GM18511 (cell line): Measurements from ENCODE around the gene MYO1E.

Experiments used
- ATAC-seq: cut with Tn5 transposase; IDR thresholded peaks from one replicate; pipeline ENCODE4 v1.9.1; 2021; ENCODE audit warnings: mild to moderate bottlenecking, moderate library complexity; ENCODE audit not compliant: unreplicated experiment

Gene MYO1E

DNA sequence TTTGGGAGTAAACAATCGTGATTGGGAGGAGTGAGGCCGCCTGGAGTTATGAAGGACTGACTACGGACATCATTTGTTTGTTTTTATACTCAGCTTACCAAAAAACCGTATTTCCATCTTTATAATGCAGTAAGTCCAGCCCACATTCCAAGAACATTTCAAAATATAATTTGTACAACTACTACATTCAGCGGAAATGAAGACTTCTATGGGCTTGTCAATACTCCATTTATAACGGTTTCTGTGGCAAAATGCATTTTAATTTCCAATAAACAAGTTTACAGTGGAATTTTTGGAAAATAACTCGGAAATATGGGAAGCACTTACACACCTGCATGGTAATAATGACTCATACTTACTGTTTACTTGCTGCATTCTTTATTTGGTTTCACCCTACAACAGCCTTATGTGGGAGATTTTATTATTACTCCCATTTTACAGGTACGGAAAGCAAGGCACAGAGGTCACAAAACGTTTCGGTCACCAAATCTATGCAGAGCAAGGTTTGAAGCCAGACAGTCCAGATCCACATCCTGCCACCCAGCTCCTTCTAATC lies 103.7 kb downstream of the MYO1E start:
- no peak for ATAC-seq

DNA sequence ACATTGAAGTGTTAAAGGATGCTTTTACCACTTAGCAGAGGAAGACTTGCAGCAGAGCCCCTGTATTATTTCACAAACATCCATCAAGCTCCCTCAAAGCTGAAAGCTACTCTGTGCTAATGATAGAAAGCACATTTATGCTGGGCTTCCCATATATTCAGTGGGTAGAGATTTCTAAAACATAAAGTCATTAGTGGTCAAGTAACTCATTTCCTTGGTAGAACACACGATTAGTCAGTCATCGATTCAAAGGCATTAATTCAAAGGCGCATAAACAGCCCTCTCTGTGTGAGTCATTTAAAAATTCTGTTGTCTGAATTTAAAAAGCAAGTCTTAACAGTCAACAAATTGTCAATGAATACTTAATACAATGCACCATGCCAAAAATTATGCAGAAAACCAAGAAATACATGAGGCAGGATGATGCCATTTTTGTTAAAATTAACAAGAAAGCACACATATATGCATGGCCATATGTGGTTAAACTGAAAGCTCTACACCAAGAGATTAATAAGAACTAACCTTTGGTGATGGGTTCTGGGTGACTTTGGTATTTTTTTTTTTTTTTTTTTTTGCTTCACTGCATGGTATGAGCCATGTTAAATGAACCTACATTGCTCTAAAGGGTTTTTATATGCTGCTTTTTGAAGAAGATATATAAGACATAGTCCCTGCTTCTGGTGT lies 104.4 kb downstream of the MYO1E start:
- ATAC-seq, result no peak

DNA sequence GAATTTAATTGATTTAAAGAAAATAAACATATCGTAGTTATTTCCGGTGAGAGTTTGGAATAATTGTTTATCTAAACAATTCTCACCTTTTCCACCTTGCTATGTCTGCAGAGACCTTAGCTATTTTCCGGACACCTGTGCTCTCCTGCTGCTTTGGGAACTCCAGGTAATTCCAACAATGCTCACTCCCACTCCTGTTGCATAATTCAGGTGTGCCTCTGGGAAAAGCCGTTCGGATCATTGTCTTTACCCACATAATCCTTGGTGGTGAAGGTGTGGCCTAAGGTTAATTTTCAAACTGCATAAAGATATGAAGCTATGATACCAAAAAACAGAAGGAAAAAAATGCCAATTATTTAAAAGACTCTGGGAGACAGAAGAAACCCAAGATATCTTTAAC lies 106.6 kb downstream of the MYO1E start:
- ATAC-seq, result no peak

DNA sequence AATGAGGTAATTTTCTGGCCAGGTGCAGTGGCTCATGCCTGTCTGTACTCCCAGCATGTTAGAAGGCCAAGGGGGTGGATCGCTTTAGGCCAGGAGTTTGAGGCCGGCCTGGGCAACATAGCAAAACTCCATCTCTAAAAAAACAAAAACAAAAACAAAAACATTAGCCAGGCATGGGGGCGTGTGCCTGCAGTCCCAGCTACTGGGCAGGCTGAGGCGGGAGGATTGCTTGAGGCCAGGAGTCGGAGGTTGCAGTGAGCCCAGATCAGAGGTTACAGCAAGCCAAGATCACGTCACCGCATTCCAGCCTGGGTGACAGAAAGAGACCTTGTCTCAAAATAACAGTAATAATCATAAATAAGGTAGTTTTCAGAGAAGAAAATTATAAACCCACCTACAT lies 110.4 kb downstream of the MYO1E start:
- no peak for ATAC-seq

DNA sequence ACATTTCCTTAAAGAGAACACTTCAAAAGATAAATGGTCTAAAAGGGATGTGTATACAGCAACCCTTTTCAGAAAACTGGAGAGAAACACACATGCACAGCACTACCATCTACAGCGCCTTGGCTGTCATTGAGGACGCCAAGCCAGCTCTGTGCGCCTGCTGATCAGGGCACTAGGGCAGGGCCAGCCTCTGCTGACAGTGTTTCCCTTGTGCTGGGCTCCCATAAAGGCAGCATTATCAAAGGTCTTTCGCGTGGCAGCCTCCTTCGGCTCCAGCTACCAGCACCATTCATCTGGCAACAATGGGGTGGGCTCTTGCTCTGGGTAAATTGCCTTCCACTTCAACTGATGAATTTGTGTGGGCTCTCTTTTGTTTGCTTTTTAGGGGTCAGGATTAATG lies 112.6 kb downstream of the MYO1E start:
- ATAC-seq, result no peak

DNA sequence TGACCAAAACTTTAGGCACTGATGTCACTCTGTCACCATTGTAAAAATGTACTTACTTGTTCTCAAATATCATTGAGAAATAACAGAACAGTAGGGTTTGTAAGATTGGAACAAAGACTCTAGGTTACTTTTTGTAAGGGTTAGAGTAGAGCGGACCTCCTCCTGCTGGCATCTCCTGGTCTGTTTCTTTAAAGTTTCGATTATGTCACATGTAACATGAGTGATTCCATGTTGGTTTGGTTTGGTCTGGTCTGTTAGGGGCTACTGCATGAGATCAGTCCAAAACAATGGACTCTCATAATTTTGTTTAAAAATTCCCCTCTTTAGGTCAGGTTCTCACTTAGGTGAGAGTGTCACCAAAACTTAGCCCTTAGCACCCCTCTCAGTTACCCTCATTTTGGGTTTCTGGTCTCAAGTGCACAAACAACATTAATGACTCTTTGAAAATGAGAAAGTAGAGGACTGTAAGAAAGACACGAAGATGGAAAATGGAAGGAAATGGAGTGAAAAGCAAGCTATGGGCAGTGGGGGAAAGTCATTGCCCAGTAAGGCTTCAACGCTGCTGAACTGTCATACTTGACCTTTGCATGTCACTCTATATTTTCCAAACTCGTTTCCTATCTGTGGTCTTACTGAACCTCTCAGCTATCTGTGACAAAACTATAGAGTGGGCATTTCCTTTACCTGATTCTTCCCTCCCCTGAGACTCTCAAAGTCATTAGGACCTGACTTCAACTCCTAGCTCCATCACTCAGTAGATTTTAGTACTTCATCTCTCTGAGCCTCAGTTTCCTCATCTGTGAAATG lies 113.3 kb downstream of the MYO1E start:
- ATAC-seq, result no peak

DNA sequence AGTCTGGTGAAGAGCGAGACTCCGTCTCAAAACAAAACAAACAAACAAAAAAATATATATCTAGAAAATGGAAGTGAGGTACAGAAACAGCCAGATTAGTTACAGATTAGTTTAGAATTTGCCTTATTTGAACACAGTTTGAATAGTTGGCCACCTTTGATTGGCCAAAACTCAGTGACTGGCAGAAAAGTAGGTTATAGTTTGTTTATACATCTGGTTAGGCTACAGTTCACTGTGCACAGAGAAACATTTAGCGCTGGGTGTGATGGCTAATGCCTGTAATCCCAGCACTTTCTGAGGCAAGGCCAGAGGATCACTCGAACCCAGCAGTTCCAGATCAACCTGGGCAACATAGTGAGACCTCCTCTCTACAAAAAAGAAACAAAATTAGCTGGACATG lies 114.4 kb downstream of the MYO1E start:
- ATAC-seq, result no peak

DNA sequence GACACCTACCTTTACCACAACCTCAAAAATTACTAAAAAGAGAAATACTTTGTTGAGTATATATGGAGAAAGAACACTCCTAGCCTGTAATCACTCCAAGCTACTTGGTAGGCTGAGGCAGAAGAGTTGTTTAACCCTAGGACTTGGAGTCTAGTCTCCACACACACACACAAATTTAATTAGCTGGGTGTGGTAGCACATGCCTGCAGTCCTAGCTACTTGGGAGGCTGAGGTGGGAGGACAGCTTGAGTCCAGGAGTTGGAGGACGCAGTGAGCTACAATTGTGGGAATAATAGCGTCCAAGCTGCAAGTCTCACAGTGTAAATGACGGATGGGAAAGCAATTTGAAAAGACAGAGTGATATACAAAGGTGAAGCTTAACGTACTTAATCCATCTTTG lies 115.5 kb downstream of the MYO1E start:
- no peak for ATAC-seq

DNA sequence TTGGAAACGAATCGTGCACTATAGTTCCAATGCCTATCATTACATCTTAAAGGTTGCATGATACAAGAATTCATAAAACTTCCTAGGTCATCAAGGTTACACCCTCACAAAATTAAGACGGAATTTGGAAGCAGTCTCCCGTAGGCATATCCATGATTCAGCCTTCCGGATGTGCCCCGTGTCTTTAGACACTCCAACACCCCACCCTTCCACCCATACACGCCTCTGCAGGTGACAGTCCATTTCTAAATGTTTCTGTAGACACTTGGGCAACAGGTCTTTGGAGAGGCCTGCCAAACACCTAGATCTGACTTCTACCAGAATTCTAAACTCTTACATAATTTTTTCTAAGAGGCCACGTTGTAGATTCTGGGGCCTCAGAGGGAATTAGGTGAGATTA lies 116.2 kb downstream of the MYO1E start:
- no peak for ATAC-seq

DNA sequence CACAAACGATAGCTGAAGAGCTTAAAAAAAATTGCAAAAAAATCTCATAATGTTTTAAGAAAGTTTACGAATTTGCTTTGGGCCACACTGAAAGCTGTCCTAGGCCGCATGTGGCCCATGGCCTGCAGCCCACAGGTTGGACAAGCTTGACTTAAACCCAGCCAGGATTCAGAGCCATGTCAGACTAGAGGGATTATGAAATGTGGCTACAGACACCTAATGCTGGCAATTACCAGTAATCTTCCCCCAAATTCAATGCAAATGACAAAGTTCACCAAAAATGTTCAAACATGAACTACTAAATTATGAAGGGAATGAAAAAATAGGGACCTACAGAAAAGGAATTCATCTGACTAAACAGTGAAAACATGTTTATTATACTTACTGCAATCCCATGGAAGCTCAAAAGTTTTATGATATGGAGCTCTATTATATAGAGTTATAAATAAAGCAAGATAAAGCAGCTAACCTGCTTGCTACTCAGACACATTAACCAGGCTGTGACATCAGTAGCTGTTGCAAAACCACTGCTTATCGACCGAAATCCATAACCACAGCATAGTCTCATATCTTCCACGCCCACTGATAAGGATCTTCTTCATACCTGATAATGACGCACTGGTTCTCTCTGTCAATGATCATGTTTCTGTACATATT lies 116.9 kb downstream of the MYO1E start:
- ATAC-seq, result no peak

DNA sequence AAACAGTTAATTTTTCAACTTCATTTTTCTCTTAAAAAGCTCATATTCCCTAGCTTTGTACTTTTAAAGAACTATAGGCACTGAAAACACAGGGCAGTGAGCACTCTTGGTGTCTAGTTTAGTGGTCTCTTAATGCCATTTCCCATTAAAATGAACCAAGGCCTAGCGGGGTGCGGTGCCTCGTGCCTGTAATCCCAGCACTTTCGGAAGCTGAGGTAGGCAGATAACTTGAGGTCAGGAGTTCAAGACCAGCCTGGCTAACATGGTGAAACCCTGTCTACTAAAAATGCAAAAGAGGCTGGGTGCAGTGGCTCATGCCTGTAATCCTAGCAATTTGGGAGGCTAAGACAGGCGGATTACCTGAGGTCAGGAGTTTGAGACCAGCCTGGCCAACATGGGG lies 120.5 kb downstream of the MYO1E start:
- no peak for ATAC-seq

DNA sequence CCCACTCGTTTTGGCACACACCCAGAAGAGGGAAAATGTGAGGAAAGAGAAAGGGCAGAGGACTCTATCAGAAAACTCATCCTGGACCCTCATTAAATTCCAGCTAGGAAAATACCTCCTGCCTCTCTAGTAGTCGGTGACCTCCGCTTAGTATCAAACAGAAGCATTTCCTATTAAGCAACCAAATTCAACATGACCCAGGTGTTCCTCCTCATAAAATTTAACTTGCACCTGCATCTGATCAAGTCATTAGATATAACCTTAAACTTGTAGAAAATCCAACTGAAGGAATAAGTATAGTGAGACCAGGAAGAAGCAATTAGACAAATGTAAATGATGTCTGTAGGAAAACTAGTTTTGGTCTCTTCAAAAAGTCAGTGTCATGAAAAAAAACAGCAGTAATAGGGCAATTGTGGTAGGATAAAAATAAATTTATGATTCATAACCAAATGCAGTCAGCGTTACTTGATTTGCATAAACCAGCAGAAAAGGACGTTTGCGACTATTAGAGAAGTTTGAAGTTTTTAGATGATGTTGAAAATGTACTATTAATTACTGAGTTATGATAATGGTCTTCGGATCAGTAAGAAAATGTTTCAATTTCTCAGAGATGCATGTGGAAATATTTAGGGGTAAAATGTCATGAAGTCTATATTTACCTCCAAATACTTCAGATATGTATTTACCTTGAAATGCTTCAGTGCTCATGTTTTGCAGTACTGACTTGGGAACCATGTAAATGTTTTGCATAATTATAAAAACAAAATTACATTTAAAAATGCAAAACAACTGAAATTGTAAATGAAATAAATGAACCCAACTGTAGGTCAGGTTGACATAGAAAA lies 121.4 kb downstream of the MYO1E start:
- ATAC-seq, result peak; percentile 50

DNA sequence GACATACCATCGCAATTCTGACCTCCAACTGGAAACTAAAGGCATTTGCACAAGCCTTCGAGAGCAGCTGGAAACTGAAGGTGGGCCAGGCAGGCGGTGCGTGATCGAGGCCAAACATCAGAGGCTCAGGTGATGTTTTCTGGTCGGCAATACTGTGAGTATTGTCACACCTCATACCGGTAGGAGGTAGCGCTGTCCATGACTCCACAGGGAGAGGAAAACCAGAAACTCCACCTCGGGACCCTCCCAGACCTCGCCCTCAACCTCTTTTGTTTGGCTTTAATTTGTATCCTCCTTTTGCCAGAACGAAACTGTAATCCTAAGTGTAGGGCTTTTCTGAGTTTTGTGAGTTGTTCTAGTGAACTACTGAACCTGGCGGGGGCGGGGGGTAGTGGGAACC lies 122.4 kb downstream of the MYO1E start:
- ATAC-seq, result no peak

DNA sequence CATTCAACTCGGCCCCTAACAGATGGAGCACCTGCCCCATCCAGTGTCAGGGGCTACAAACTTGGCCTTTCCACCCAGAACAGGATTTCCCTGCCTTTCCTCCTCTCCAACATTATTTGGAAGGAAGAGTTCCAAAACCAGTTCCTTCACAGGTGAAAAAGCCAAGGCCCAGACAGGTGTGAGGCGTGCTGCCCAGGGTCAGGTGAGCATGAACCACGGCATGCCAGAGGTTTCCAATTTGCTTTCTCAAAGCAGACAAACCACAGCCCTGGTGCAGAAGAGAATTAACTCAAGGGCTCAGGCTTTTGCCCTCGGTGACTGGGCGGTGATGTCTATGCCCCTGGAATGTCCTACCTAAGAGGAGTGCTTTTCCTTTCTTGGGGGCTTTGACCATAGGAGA lies 122.9 kb downstream of the MYO1E start:
- ATAC-seq, result no peak

DNA sequence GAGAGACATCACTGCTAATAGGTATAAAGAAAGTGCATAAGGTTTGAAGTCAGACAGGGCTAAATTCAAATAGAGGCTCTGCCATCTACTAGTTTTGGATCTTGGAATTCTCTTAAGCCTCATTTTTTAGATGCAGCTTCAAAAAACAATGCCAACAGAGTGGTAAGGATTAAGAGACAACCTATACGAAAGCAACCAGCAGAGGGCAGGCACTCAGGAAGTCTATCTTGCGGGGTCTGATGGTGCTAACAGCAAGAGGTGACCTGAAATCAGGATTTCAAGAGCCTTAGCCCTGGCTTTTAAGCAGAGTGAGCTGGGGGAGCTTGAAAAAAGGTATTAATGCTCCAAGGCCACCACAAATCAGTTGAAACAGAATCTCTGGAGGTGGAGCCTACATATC lies 125.3 kb downstream of the MYO1E start:
- no peak for ATAC-seq

DNA sequence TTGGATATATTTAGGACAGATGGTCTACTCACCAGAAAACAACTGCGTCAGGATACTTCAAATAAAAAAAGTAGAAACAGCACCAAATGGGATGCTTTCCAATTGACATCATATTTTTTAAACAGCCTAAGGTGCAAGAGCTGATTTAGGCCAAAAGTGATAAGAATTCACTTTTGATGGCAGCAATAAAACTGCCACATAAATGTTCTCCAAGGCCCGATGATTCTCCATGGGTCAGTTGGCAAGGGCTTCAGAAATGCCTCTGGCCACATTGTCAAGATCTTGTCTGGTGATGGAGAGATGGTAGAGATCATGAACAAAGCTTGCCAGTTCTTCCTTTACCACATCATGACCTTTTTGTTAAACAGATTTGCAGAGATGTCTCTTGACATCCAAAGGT lies 127.1 kb downstream of the MYO1E start:
- ATAC-seq, result no peak

DNA sequence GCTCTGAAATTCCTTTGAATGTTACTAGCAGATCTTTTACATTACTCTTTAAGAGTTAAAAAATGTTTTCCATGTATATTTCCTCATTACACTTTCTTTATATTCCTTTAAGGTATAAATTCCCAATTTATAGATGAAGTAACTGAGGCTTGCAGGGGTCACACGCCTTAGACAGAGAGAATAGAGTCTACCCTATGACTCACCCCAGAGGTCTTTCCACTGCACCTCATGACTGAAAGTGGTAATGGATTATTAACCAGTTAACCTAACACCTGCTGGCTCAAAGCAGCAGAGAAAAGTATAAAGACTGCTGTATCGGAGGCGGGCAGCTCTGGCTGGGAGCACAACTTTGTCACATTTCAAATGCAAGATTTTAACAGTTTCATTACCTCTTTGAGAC lies 128.3 kb downstream of the MYO1E start:
- peak; percentile 91 for ATAC-seq

DNA sequence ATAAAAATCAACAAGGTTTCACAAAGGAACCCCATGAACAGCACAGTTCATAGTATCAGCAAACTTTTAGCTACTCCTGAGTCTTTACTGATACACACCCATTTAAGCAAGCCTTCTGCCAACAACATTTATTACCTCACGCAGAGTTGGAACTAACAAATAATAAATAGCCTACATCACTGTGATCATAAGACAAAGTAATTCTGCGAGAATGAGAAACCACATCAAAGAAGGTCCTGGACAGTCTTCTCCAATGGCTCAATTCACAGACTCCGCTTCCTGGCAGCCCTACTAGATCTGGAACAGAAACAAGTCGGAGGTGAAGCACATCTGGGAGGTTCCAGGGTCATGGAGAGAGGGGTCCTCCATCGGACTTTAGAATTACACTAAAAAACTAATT lies 129.0 kb downstream of the MYO1E start:
- no peak for ATAC-seq

DNA sequence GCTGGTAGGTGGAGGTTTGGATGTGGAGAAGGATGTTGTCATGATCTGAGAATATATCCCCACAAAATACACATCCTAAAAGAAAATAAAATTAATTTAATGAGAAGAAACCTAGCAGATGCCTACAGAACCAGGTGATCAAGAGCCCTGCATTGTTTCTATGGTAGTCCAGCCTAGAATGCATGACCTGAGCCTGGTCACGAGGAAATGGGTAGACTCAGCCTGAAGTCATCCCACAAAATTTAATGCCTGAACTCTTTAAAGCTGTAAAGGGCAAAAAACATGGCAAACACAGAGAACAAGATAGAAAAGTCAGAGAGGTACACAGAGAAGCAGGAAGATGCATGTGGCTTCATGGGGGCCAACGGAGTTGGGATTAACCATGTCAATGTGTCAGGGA lies 130.0 kb downstream of the MYO1E start:
- no peak for ATAC-seq

DNA sequence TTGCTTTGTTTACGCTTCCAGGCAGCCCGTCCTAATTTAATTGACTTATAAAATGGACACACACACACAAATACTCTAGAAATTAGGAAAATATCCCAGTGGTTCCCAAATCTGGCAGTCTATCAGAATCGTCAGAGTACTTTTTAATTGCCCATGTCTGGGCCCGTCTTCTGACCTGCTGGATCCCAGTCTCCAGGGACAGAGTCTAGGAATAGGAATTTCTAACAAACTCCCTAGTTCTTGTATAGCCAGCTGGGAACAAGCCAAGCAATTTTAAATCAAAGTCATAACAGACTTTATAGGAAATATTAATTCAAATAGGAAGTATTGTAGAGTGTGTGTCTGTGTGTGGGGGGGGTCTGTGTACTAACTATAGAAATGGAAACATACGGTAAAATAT lies 132.6 kb downstream of the MYO1E start:
- ATAC-seq, result no peak

DNA sequence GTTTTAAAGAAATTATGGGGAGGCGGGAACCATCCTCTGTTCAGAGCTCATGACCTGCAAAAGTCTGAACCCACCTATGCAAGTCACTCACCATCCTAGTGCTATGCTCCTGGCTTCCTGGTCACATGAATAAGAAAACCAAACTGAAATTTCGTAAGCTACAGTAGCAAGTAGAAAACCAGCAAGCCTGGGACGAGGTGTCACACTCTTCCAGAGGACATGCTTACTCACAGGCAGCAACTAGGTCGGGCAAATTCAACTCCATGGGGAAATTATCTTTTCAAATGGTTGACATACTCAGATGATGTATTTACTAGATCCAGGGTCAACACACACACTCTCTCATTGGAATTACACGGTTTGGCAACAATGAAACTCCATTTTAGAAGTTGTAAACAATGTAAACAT lies 134.7 kb downstream of the MYO1E start:
- peak; percentile 59 for ATAC-seq
